GM12878 (cell line): ENCODE data around the gene DMD. TPM values are rescaled to one million over a fixed set of nuclear protein-coding genes. Genes with fewer than 3 reads are reported as not detected.

Source experiments
- ATF7 ChIP-seq: fragments of 450-650 bp; IDR thresholded peaks from 2 replicates; pipeline ENCODE4 v1.6.1; 2016; ENCODE audit warnings: low read depth, mild to moderate bottlenecking
- CBFB ChIP-seq: IDR thresholded peaks from 2 replicates; pipeline ENCODE4 v1.6.1; 2016; ENCODE audit warnings: antibody characterized with exemption, low read depth
- CEBPB ChIP-seq, 2 experiments: fragments of 150-350 bp in 1 of 2; IDR thresholded peaks; 2 replicates each; pipeline ENCODE4 v1.6.1; 2012 to 2014; ENCODE audit warnings: low read depth in 2 of 2, low read length in 2 of 2, borderline replicate concordance in 1 of 2, inconsistent platforms in 1 of 2
- CREB1 ChIP-seq: IDR thresholded peaks from 2 replicates; pipeline ENCODE4 v1.6.1; 2012; ENCODE audit warnings: low read depth, mild to moderate bottlenecking, inconsistent platforms
- DPF2 ChIP-seq: fragments of 450-650 bp; IDR thresholded peaks from 2 replicates; pipeline ENCODE4 v1.6.1; 2017; ENCODE audit warnings: mild to moderate bottlenecking
- E4F1 ChIP-seq: fragments of 450-650 bp; IDR thresholded peaks from 2 replicates; pipeline ENCODE4 v1.6.1; 2018; ENCODE audit warnings: borderline replicate concordance, mild to moderate bottlenecking; ENCODE audit not compliant: partially characterized antibody
- EP300 ChIP-seq, 2 experiments: fragments of 150-350 bp in 1 of 2; IDR thresholded peaks; 2 replicates each; pipeline ENCODE4 v1.6.1; 2011 to 2012; ENCODE audit warnings: low read depth in 2 of 2, low read length in 2 of 2, borderline replicate concordance in 1 of 2, improper control_type of control experiment in 1 of 2, inconsistent platforms in 1 of 2; ENCODE audit not compliant: control insufficient read depth in 1 of 2
- HDAC2 ChIP-seq: fragments of 200-600 bp; sonication (generic); IDR thresholded peaks from 2 replicates; pipeline ENCODE4 v1.6.1; 2017
- IKZF2 ChIP-seq, 2 experiments: fragments of 450-650 bp; IDR thresholded peaks; 2 replicates each; pipeline ENCODE4 v1.6.1; 2017; ENCODE audit warnings: mild to moderate bottlenecking in 2 of 2, moderate library complexity in 2 of 2
- IRF4 ChIP-seq: IDR thresholded peaks from 2 replicates; pipeline ENCODE4 v1.6.1; 2011; ENCODE audit warnings: low read depth, low read length
- LARP7 ChIP-seq: fragments of 450-650 bp; IDR thresholded peaks from 2 replicates; pipeline ENCODE4 v1.6.1; 2017; ENCODE audit warnings: mild to moderate bottlenecking
- MTA2 ChIP-seq: fragments of 450-650 bp; IDR thresholded peaks from 2 replicates; pipeline ENCODE4 v1.6.1; 2016; ENCODE audit warnings: low read depth, mild to moderate bottlenecking, moderate library complexity
- NR2F1 ChIP-seq: fragments of 450-650 bp; conservative IDR thresholded peaks from 2 replicates; pipeline ENCODE4 v1.6.1; 2017; ENCODE audit warnings: mild to moderate bottlenecking
- PAX5 ChIP-seq: IDR thresholded peaks from 2 replicates; pipeline ENCODE4 v1.6.1; 2011; ENCODE audit warnings: low read depth, low read length, borderline replicate concordance
- POLR2A ChIP-seq: IDR thresholded peaks from 2 replicates; pipeline ENCODE4 v1.6.1; 2011; ENCODE audit warnings: low read depth, mild to moderate bottlenecking, low read length
- RUNX3 ChIP-seq: IDR thresholded peaks from 2 replicates; pipeline ENCODE4 v1.6.1; 2012; ENCODE audit warnings: low read length, inconsistent platforms
- SIN3A ChIP-seq: IDR thresholded peaks from 2 replicates; pipeline ENCODE4 v1.6.1; 2012; ENCODE audit warnings: low read depth, low read length, improper control_type of control experiment
- SIX5 ChIP-seq: IDR thresholded peaks from 2 replicates; pipeline ENCODE4 v1.6.1; 2011; ENCODE audit warnings: mild to moderate bottlenecking, low read depth, low read length, moderate library complexity; ENCODE audit not compliant: severe bottlenecking
- SMARCA5 ChIP-seq: fragments of 450-650 bp; IDR thresholded peaks from 2 replicates; pipeline ENCODE4 v1.6.1; 2017; ENCODE audit warnings: mild to moderate bottlenecking
- SPI1 ChIP-seq: IDR thresholded peaks from 2 replicates; pipeline ENCODE4 v1.6.1; 2011; ENCODE audit warnings: low read depth, mild to moderate bottlenecking, low read length, moderate library complexity, borderline replicate concordance; ENCODE audit not compliant: insufficient read depth
- STAT1 ChIP-seq: fragments of 450-650 bp; conservative IDR thresholded peaks from 2 replicates; pipeline ENCODE4 v1.6.1; 2014; ENCODE audit warnings: antibody characterized with exemption, mild to moderate bottlenecking
- TBL1XR1 ChIP-seq: IDR thresholded peaks from 2 replicates; pipeline ENCODE4 v1.6.1; 2012; ENCODE audit warnings: low read depth, low read length, improper control_type of control experiment
- ZNF207 ChIP-seq: fragments of 450-650 bp; IDR thresholded peaks from 2 replicates; pipeline ENCODE4 v1.6.1; 2014; ENCODE audit warnings: antibody characterized with exemption, mild to moderate bottlenecking, borderline replicate concordance
- polyA plus RNA-seq, 11 experiments: library from polyadenylated mRNA; depleted of rRNA in 4 of 11; unstranded in 6 of 11; stranded (reverse) in 5 of 11; fragments of >200 nt; fragmentation: Nextera tagmentation in 4 of 11; fragmentation: Illumina TruSeq in 1 of 11; extraction: Ambion mirVana in 4 of 11; extraction: Trizol in 1 of 11; gene quantifications; 1 replicate in 1 of 11; 2 replicates in 10 of 11; pipeline versions ENCODE4 v1.2.1 to v1.2.3, GENCODE V29; 2011 to 2016; ENCODE audit warnings: inconsistent platforms in 2 of 11, missing spikeins in 2 of 11, low read depth in 1 of 11
- total RNA-seq, 4 experiments: library from RNA; depleted of rRNA in 3 of 4; stranded (reverse); fragments of >200 nt in 3 of 4; fragmentation: Illumina TruSeq in 1 of 4; extraction: Trizol in 1 of 4; gene quantifications; 2 replicates each; pipeline versions ENCODE4 v1.2.1 to v1.2.3, GENCODE V29; 2013 to 2021
- TF ChIP-seq, protein P1 (sequence below): fragments of 450-650 bp; formaldehyde crosslinking; IDR thresholded peaks from 2 replicates; pipeline ENCODE4 v1.4.0; 2022; ENCODE audit warnings: mild to moderate bottlenecking, moderate library complexity
- TF ChIP-seq, protein P2 (sequence below): IDR thresholded peaks from 2 replicates; pipeline ENCODE4 v1.6.1; 2012; ENCODE audit warnings: mild to moderate bottlenecking, low read depth, low read length

The DMD gene
- total and polyA plus RNA-seq, 10 of the 15 experiments (the other 5 are each of a cell fraction or from before 2014, with no cell fraction given), result 1.4 to 24.3 (median 4.3) TPM

- TF ChIP-seq CREB1 (0 out of 2 replicates have a peak, but pooled peaks have one; percentile 22), RUNX3 (peak; percentile 88), SMARCA5 (no peak), CBFB (no peak), E4F1 (no peak), EP300 (IDR thresholded peaks at IDR 0.05; ENCODE audit: borderline replicate concordance in 1 of 2, control insufficient read depth in 1 of 2, low read depth in 2 of 2, low read length in 2 of 2) (peak in 1 of 2 experiments; percentile 62; a peak in 1 of 4 replicates), LARP7 (no peak), ZNF207 (no peak), SIN3A (no peak), DPF2 (peak; percentile 44; the same call in 1 of the 2 replicates), SIX5 (no peak), CEBPB (IDR thresholded peaks at IDR 0.05; ENCODE audit: borderline replicate concordance in 1 of 2, low read depth in 2 of 2, low read length in 2 of 2) (no peak), TBL1XR1 (peak; percentile 60; the same call in 1 of the 2 replicates), HDAC2 (no peak), PAX5 (no peak), NR2F1 (no peak), POLR2A (no peak), ATF7 (peak; percentile 30; the same call in 1 of the 2 replicates), IKZF2 (IDR thresholded peaks at IDR 0.05) (peak; percentile 74 to 86), MTA2 (no peak), IRF4 (peak; percentile 70), SPI1 (peak; percentile 63; the same call in 1 of the 2 replicates), STAT1 (no peak)
- TF ChIP-seq, protein P1, sequence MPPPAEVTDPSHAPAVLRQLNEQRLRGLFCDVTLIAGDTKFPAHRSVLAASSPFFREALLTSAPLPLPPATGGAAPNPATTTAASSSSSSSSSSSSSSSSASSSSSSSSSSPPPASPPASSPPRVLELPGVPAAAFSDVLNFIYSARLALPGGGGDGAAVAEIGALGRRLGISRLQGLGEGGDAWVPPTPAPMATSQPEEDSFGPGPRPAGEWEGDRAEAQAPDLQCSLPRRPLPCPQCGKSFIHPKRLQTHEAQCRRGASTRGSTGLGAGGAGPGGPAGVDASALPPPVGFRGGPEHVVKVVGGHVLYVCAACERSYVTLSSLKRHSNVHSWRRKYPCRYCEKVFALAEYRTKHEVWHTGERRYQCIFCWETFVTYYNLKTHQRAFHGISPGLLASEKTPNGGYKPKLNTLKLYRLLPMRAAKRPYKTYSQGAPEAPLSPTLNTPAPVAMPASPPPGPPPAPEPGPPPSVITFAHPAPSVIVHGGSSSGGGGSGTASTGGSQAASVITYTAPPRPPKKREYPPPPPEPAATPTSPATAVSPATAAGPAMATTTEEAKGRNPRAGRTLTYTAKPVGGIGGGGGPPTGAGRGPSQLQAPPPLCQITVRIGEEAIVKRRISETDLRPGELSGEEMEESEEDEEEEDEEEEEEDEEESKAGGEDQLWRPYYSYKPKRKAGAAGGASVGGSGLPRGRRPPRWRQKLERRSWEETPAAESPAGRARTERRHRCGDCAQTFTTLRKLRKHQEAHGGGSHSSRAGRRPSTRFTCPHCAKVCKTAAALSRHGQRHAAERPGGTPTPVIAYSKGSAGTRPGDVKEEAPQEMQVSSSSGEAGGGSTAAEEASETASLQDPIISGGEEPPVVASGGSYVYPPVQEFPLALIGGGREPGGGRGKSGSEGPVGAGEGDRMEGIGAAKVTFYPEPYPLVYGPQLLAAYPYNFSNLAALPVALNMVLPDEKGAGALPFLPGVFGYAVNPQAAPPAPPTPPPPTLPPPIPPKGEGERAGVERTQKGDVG (CRISPR knock-in tag), result no peak
- TF ChIP-seq, protein P2, sequence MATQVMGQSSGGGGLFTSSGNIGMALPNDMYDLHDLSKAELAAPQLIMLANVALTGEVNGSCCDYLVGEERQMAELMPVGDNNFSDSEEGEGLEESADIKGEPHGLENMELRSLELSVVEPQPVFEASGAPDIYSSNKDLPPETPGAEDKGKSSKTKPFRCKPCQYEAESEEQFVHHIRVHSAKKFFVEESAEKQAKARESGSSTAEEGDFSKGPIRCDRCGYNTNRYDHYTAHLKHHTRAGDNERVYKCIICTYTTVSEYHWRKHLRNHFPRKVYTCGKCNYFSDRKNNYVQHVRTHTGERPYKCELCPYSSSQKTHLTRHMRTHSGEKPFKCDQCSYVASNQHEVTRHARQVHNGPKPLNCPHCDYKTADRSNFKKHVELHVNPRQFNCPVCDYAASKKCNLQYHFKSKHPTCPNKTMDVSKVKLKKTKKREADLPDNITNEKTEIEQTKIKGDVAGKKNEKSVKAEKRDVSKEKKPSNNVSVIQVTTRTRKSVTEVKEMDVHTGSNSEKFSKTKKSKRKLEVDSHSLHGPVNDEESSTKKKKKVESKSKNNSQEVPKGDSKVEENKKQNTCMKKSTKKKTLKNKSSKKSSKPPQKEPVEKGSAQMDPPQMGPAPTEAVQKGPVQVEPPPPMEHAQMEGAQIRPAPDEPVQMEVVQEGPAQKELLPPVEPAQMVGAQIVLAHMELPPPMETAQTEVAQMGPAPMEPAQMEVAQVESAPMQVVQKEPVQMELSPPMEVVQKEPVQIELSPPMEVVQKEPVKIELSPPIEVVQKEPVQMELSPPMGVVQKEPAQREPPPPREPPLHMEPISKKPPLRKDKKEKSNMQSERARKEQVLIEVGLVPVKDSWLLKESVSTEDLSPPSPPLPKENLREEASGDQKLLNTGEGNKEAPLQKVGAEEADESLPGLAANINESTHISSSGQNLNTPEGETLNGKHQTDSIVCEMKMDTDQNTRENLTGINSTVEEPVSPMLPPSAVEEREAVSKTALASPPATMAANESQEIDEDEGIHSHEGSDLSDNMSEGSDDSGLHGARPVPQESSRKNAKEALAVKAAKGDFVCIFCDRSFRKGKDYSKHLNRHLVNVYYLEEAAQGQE, result no peak
Observed at GRCh38 chrX:32448320-32448719, 763.0 kb downstream of the DMD start (continued).
